ENCODE measurements around the gene DSG2.

Gene DSG2

DNA sequence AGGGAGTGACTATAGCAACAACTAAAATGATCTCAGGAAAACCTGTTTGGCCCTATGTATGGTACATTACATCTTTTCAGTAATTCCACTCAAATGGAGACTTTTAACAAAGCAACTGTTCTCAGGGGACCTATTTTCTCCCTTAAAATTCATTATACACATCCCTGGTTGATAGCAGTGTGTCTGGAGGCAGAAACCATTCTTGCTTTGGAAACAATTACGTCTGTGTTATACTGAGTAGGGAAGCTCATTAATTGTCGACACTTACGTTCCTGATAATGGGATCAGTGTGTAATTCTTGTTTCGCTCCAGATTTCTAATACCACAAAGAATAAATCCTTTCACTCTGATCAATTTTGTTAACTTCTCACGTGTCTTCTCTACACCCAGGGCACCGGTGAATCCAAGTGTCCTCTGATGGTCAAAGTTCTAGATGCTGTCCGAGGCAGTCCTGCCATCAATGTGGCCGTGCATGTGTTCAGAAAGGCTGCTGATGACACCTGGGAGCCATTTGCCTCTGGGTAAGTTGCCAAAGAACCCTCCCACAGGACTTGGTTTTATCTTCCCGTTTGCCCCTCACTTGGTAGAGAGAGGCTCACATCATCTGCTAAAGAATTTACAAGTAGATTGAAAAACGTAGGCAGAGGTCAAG is 94.7 kb downstream of the DSG2 start:
- DNase-seq = no peak

DNA sequence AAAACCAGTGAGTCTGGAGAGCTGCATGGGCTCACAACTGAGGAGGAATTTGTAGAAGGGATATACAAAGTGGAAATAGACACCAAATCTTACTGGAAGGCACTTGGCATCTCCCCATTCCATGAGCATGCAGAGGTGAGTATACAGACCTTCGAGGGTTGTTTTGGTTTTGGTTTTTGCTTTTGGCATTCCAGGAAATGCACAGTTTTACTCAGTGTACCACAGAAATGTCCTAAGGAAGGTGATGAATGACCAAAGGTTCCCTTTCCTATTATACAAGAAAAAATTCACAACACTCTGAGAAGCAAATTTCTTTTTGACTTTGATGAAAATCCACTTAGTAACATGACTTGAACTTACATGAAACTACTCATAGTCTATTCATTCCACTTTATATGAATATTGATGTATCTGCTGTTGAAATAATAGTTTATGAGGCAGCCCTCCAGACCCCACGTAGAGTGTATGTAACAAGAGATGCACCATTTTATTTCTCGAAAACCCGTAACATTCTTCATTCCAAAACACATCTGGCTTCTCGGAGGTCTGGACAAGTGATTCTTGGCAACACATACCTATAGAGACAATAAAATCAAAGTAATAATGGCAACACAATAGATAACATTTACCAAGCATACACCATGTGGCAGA is 97.3 kb downstream of the DSG2 start:
- DNase-seq = no peak

DNA sequence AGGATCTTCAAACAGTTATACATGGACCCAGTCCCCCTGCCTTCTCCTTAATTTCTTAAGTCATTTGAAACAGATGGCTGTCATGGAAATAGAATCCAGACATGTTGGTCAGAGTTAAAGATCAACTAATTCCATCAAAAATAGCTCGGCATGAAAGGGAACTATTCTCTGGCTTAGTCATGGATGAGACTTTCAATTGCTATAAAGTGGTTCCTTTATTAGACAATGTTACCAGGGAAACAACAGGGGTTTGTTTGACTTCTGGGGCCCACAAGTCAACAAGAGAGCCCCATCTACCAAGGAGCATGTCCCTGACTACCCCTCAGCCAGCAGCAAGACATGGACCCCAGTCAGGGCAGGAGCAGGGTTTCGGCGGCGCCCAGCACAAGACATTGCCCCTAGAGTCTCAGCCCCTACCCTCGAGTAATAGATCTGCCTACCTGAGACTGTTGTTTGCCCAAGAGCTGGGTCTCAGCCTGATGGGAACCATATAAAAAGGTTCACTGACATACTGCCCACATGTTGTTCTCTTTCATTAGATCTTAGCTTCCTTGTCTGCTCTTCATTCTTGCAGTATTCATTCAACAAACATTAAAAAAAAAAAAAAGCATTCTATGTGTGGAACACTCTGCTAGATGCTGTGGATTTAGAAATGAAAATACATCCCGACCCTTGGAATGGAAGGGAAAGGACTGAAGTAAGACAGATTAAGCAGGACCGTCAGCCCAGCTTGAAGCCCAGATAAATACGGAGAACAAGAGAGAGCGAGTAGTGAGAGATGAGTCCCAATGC is 98.3 kb downstream of the DSG2 start:
- no peak for DNase-seq

DNA sequence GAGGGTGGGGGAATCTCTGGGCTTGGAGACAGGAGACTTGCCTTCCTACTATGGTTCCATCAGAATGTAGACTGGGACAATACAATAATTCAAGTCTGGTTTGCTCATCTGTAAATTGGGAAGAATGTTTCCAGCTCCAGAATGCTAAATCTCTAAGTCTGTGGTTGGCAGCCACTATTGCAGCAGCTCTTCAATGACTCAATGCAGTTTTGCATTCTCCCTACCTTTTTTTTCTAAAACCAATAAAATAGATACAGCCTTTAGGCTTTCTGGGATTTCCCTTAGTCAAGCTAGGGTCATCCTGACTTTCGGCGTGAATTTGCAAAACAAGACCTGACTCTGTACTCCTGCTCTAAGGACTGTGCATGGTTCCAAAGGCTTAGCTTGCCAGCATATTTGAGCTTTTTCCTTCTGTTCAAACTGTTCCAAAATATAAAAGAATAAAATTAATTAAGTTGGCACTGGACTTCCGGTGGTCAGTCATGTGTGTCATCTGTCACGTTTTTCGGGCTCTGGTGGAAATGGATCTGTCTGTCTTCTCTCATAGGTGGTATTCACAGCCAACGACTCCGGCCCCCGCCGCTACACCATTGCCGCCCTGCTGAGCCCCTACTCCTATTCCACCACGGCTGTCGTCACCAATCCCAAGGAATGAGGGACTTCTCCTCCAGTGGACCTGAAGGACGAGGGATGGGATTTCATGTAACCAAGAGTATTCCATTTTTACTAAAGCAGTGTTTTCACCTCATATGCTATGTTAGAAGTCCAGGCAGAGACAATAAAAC is 100.2 kb downstream of the DSG2 start:
- DNase-seq = no peak

Data from EL (cell line).